ENCODE results near the gene IL21.

The IL21 gene

DNA sequence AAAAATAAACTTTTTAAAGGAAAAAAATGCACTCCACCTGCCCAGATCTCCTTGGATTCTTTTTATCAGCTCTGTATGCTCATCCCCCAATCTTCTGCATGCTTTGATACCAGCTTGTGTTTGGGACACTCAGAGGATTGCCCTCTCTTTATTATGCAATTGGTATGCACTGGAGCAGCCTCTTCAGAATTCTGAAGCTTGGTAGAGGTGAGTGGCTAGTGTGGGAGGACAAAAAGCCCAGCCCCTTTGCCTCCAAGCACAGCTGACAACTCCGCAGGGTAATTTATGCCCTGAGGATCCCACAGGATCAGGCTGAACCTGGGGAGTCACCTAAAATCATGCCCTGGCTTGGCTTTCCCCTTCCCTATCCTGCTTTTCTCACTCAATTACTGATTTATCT is 16.7 kb downstream of the IL21 start:
- no peak overlapping the region for H3K4me2 ChIP-seq (ENCODE audit: low read depth, low read length)
- no peak for DNase-seq
- H3K4me3 ChIP-seq (ENCODE audit: low read length): no peak overlapping the region

DNA sequence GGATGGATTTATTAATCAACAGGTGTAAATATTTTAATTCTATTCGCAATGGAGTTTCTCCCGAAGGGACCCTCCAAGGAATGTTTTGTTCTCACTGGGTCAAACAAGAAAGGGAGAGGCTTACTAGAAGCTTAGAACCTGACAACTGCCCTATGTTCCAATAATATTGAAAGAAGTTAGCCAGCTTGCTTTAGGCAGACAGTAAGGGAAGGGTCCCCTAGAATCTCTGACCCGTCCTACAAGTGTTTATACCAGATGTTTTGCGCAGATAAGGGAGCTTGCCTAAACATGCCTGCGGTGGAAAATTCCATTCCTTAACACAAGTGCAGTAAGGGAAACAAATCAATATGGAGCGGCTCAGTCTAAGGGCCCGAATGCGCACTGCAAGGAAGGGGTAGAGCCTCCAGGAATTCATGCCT is 17.7 kb downstream of the IL21 start:
- Histone ChIP-seq H3K9me2 (replicated peaks; ENCODE audit: insufficient read depth, low read length) (no peaks in the 10 kb centered on the region), H3F3A (ENCODE audit: insufficient read depth, low read length) (no peaks in the 10 kb centered on the region), H2AFZ (ENCODE audit: low read length) (no peak overlapping the region), H3K36me3 (replicated peaks; ENCODE audit: insufficient read depth, low read length) (no peaks in the 10 kb centered on the region), H3K27ac (ENCODE audit: low read length) (no peak overlapping the region), H3K79me2 (ENCODE audit: low read length) (no peaks in the 10 kb centered on the region), H3K27me3 (replicated peaks; ENCODE audit: insufficient read depth, low read length) (no peaks in the 10 kb centered on the region), H3K9me3 (replicated peaks; ENCODE audit: insufficient read depth, low read length) (no peaks in the 10 kb centered on the region), H3K4me1 (ENCODE audit: low read length) (peaks cover 5% of the 10 kb centered on the region; the same call in 1 of the 2 replicates), H4K20me1 (ENCODE audit: insufficient read depth, low read length) (no peaks in the 10 kb centered on the region), H3K9ac (ENCODE audit: low read length) (no peak overlapping the region), H3K4me2 (ENCODE audit: low read depth, low read length) (no peak overlapping the region), H3K4me3 (ENCODE audit: low read length) (no peak overlapping the region)
- TF ChIP-seq, protein P1, sequence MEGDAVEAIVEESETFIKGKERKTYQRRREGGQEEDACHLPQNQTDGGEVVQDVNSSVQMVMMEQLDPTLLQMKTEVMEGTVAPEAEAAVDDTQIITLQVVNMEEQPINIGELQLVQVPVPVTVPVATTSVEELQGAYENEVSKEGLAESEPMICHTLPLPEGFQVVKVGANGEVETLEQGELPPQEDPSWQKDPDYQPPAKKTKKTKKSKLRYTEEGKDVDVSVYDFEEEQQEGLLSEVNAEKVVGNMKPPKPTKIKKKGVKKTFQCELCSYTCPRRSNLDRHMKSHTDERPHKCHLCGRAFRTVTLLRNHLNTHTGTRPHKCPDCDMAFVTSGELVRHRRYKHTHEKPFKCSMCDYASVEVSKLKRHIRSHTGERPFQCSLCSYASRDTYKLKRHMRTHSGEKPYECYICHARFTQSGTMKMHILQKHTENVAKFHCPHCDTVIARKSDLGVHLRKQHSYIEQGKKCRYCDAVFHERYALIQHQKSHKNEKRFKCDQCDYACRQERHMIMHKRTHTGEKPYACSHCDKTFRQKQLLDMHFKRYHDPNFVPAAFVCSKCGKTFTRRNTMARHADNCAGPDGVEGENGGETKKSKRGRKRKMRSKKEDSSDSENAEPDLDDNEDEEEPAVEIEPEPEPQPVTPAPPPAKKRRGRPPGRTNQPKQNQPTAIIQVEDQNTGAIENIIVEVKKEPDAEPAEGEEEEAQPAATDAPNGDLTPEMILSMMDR (IDR thresholded peaks at IDR 0.05; ENCODE audit: low read length): no peak
- TF ChIP-seq EZH2 (optimal IDR thresholded peaks at IDR 0.05; ENCODE audit: low read depth, low read length) (no peak), EZH2phosphoT487 (IDR thresholded peaks at IDR 0.05; ENCODE audit: low read length) (no peak)
- DNase-seq: no peak

More for the DNA sequence above, 16.7 kb downstream of the IL21 start:
- Histone ChIP-seq H3K27me3 (replicated peaks; ENCODE audit: insufficient read depth, low read length) (no peaks in the 10 kb centered on the region), H3K9me2 (replicated peaks; ENCODE audit: insufficient read depth, low read length) (no peaks in the 10 kb centered on the region), H3K36me3 (replicated peaks; ENCODE audit: insufficient read depth, low read length) (no peaks in the 10 kb centered on the region), H3K9ac (ENCODE audit: low read length) (no peak overlapping the region), H3K9me3 (replicated peaks; ENCODE audit: insufficient read depth, low read length) (no peaks in the 10 kb centered on the region), H2AFZ (ENCODE audit: low read length) (no peak overlapping the region), H3F3A (ENCODE audit: insufficient read depth, low read length) (no peaks in the 10 kb centered on the region), H3K4me1 (ENCODE audit: low read length) (peaks cover 5% of the 10 kb centered on the region; the same call in 1 of the 2 replicates), H3K79me2 (ENCODE audit: low read length) (no peaks in the 10 kb centered on the region), H4K20me1 (ENCODE audit: insufficient read depth, low read length) (no peaks in the 10 kb centered on the region), H3K27ac (ENCODE audit: low read length) (no peak overlapping the region)
- TF ChIP-seq EZH2 (optimal IDR thresholded peaks at IDR 0.05; ENCODE audit: low read depth, low read length) (no peak), EZH2phosphoT487 (IDR thresholded peaks at IDR 0.05; ENCODE audit: low read length) (no peak)
- TF ChIP-seq, protein P1 (IDR thresholded peaks at IDR 0.05; ENCODE audit: low read length): no peak

DNA sequence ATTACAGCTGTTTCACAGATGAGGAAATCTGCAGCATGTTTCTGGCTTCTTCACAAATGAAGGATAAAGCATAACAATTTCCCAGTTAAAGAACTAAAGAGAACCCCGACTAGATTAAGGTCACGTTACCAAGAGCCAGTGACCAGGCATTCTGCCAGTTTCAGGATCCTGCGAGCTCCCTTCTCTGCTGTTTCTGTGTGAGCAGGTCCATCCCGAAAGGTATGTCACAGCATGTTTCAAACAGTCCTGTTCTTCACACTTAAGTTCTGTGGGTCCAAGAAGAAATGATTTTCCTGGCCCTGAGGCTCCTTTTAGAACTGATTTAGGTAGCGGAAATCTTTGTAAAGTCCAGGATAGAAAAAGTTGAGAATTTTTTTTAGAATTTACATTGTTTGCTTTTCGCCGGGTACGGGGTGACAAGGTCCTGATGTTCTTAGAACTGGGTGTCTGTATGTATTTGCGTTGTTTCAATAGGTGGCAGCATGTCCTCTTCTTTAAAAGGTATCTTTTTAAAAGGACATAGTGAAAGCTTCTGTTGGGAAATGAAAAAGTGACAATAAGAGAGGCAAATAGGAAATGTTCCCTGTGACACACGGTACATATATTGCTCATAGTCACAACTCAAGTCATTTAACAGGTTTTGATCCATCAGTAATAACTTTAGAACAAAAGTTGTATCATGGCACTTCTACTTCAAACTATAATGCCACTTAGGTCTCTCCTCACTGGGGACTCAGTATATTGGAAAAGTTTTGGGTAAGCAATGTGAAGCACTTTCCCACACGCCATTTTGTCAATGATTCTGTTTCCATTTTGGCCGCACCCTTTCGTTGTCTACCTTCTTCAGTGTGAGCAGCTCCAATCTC is 18.4 kb downstream of the IL21 start:
- H3K27ac ChIP-seq (ENCODE audit: low read length): no peak overlapping the region
- H2AFZ ChIP-seq (ENCODE audit: low read length): peak overlapping the region; percentile 38
- no peaks in the 10 kb centered on the region for H3F3A ChIP-seq (ENCODE audit: insufficient read depth, low read length)
- H3K9ac ChIP-seq (ENCODE audit: low read length): no peak overlapping the region
- no peaks in the 10 kb centered on the region for H3K79me2 ChIP-seq (ENCODE audit: low read length)
- TF ChIP-seq, protein P1 (IDR thresholded peaks at IDR 0.05; ENCODE audit: low read length): peak; percentile 66
- TF ChIP-seq EZH2 (optimal IDR thresholded peaks at IDR 0.05; ENCODE audit: low read depth, low read length): no peak
- no peaks in the 10 kb centered on the region for H3K36me3 ChIP-seq (replicated peaks; ENCODE audit: insufficient read depth, low read length)
- H4K20me1 ChIP-seq (ENCODE audit: insufficient read depth, low read length): no peaks in the 10 kb centered on the region
- H3K27me3 ChIP-seq (replicated peaks; ENCODE audit: insufficient read depth, low read length): no peaks in the 10 kb centered on the region
- H3K4me3 ChIP-seq (ENCODE audit: low read length): peak overlapping the region; percentile 28; the same call in 1 of the 2 replicates
- DNase-seq: peak; percentile 74
- H3K4me1 ChIP-seq (ENCODE audit: low read length): peaks cover 5% of the 10 kb centered on the region; the same call in 1 of the 2 replicates
- H3K9me3 ChIP-seq (replicated peaks; ENCODE audit: insufficient read depth, low read length): no peaks in the 10 kb centered on the region
- H3K4me2 ChIP-seq (ENCODE audit: low read depth, low read length): peak overlapping the region; percentile 46
- no peaks in the 10 kb centered on the region for H3K9me2 ChIP-seq (replicated peaks; ENCODE audit: insufficient read depth, low read length)
